Psoas muscle (tissue), 8 donors: ENCODE results near the gene PDE5A. TPM values are rescaled to one million over a fixed set of nuclear protein-coding genes. Genes with fewer than 3 reads are reported as not detected.
"Not testable (repeated sequence)": the region's sequence is repeated elsewhere in the genome, so short reads cannot be mapped to it uniquely, and the experiment has no call there.

ENCODE experiments used
- ATAC-seq, 4 donors: fragments of 200-7000 bp; cut with Tn5 transposase; one replicate each; pipeline ENCODE4 v1.9.1; 2020; ENCODE audit warnings: moderate library complexity in 3 of 4, mild to moderate bottlenecking in 2 of 4
- DNase-seq, 2 donors: peaks; one replicate each; pipeline ENCODE4 v3.0.0-alpha.2; 2020
- H3K27ac ChIP-seq: fragments of 200-600 bp; one replicate; pipeline ENCODE4 v1.8.0; 2022
- H3K27me3 ChIP-seq, 3 donors: fragments of 200-600 bp in 1 of 3; one replicate each; pipeline versions ENCODE4 v1.6.1 to v1.8.0; 2013 to 2022; ENCODE audit warnings: low read length in 2 of 3, mild to moderate bottlenecking in 2 of 3, moderate library complexity in 1 of 3; ENCODE audit not compliant: insufficient read depth in 3 of 3
- H3K36me3 ChIP-seq, 2 donors: fragments of 200-600 bp in 1 of 2; one replicate each; pipeline versions ENCODE4 v1.6.1 to v1.8.0; 2013 to 2022; ENCODE audit warnings: low read depth in 1 of 2, mild to moderate bottlenecking in 1 of 2, moderate library complexity in 1 of 2; ENCODE audit not compliant: insufficient read depth in 1 of 2
- H3K4me1 ChIP-seq: fragments of 200-600 bp; one replicate; pipeline ENCODE4 v1.8.0; 2022
- H3K4me3 ChIP-seq: fragments of 200-600 bp; one replicate; pipeline ENCODE4 v1.8.0; 2022; ENCODE audit warnings: mild to moderate bottlenecking
- H3K9me3 ChIP-seq: fragments of 200-600 bp; one replicate; pipeline ENCODE4 v1.8.0; 2022
- CTCF ChIP-seq: fragments of 200-600 bp; IDR thresholded peaks from one replicate; pipeline ENCODE4 v1.8.0; 2022; ENCODE audit warnings: antibody characterized with exemption
- WGBS, 3 donors: extraction: QIAGEN DNeasy Blood & Tissue Kit; methylation state at CpG; one replicate each; pipeline versions ENCODE4 v1.1.6 to v1.1.7; 2013; 5-methylcytosine and 5-hydroxymethylcytosine counted together
- intact Hi-C, 2 donors: fragments of 100-400 bp; cut with DNase I; formaldehyde crosslinking; loops; one replicate each; pipeline versions ENCODE4 v1.11.0 to v1.14.2; 2022
- polyA plus RNA-seq, 3 donors: library from polyadenylated mRNA; stranded (reverse); fragments of 200-250 nt; gene quantifications; one replicate each; pipeline ENCODE4 v1.2.3, GENCODE V29; 2013
- total RNA-seq, 4 donors: library from RNA; stranded (reverse); fragmentation: NEBNext Ultra II Directional in 2 of 4; extraction: Animal tissue kit (Norgen Biotek cat#: 25700) in 2 of 4; gene quantifications; one replicate each; pipeline versions ENCODE4 v1.2.1 to v1.2.4, GENCODE V29; 2021 to 2023
- donor health status: healthy with polysubstance abuse.
- donor health status: DM: no; HTN: no; CAD: no; lungs with moderate emphysema.
- donor health status: Bipolar disorder and iron deficiency.
- donor health status: healthy.
- donor health status: DM: yes; HTN: yes; CAD: no.
- donor health status: DM: no; HTN: no; CAD: no.
- donor health status: DM: no; HTN: no; CAD: no.
- donor health status: DM: yes; HTN: yes; CAD: no.

Gene PDE5A
- total and polyA plus RNA-seq, 7 donors, result 0.60 to 21.1 (median 4.4) TPM

DNA sequence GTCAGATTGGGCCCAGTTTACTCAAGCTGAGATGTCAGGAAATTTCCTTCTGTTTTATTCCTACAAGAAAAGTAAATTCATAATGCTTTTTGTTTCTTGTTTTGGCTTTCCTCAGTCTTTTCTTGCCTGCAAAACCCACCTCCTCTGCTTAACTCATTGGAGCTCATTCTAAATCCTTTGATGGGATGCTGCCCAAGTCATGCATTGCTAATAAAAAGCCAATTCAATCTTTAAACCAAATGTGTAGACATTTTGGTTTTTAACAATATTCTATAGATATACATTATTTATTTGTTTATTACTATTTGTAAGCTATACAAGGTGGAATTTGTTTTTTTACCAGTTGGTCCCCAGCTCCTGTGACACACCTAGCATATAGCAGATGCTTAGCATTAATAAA is 13.2 kb upstream of the PDE5A start:
- Histone ChIP-seq H3K27me3 (no peaks in the 10 kb centered on the region), H3K36me3 (no peaks in the 10 kb centered on the region), H3K27ac (no peak overlapping the region), H3K4me1 (peaks cover 6% of the 10 kb centered on the region), H3K4me3 (no peak overlapping the region), H3K9me3 (no peaks in the 10 kb centered on the region)
- intact Hi-C loops, result no loop called here
- no peak for DNase-seq
- no peak for ATAC-seq
- TF ChIP-seq CTCF, result no peak

GRCh38 chr4:119638359-119638758 is 9.8 kb upstream of the PDE5A start:
- no peak for ATAC-seq
- Histone ChIP-seq H3K4me1 (no peaks in the 10 kb centered on the region), H3K4me3 (no peak overlapping the region), H3K27ac (no peak overlapping the region), H3K27me3 (no peaks in the 10 kb centered on the region), H3K36me3 (no peaks in the 10 kb centered on the region), H3K9me3 (no peaks in the 10 kb centered on the region)
- DNase-seq, result no peak
- no peak for TF ChIP-seq CTCF
- WGBS, 3 donors, result 14 to 23% (median 18%) methylated on average over 1 of the region's 1 CpG
- intact Hi-C loops, result no loop called here

DNA sequence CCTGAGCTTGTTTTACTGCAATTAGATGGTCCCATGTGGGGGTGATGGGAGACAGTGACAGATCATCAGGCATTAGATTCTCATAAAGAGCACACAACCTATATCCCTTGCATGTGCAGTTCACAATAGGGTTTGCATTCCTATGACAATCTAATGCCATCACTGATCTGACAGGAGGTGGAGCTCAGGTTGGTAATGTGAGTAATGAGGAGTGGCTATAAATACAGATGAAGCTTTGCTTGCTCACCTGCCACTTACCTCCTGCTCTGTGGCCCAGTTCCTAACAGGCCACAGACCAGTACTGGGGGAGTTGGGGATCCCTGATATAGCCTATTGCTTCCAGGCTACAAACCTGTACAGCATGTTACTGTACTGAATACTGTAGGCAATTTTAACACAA is 8.2 kb upstream of the PDE5A start:
- H3K4me1 ChIP-seq, H3K27me3 ChIP-seq, DNase-seq, H3K27ac ChIP-seq, H3K36me3 ChIP-seq, H3K4me3 ChIP-seq, intact Hi-C loops, H3K9me3 ChIP-seq, ATAC-seq: not testable (repeated sequence)

DNA sequence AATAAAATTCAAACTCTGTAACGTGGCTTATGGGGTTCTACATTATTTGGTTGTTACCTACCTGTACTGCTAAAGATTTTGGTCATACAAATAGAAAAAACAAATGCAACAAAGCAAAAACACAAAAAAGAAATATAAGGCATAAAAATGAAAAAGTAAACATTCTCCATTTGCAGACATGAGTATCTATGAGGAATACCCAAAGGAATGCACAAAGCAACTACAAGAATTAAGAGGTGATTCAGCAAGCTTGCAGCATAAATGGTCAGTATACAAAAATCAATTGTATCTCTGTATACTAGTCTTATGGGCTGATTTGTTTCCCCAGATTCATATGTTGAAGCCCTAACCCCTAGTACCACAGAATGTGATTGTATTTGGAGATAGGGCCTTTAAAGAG is 3.6 kb upstream of the PDE5A start:
- H3K36me3 ChIP-seq, result no peaks in the 10 kb centered on the region
- no peak for DNase-seq
- no peak for ATAC-seq
- H3K27me3 ChIP-seq, result no peaks in the 10 kb centered on the region
- no peak overlapping the region for H3K4me3 ChIP-seq
- H3K27ac ChIP-seq, result no peak overlapping the region
- no peak for TF ChIP-seq CTCF
- WGBS, 3 donors, result 89 to 91% (median 90%) methylated on average over 1 of the region's 1 CpG
- intact Hi-C loops, result no loop called here
- H3K4me1 ChIP-seq, result peaks cover 5% of the 10 kb centered on the region
- H3K9me3 ChIP-seq, result no peaks in the 10 kb centered on the region

- Histone ChIP-seq H3K27ac (peak overlapping the region; percentile 85), H3K9me3 (no peaks in the 10 kb centered on the region), H3K36me3 (no peaks in the 10 kb centered on the region), H3K4me1 (peaks cover 5% of the 10 kb centered on the region), H3K4me3 (peak overlapping the region; percentile 92), H3K27me3 (no peaks in the 10 kb centered on the region)
- intact Hi-C loops, result loop anchor here (2.0 to 10.0 kb wide), 6 partner anchors 72 to 422 kb away; no protein-coding TSS in a partner anchor
- WGBS, 3 donors, result 0 to 1% (median 1%) methylated on average over 12 of the region's 12 CpGs
- no peak for TF ChIP-seq CTCF
- DNase-seq, result no peak
- peak; percentile 22 to 52 (median 34) for ATAC-seq
Measured at GRCh38 chr4:119629142-119629471, 503 bp upstream of the PDE5A start.
